H1 (cell line): Measurements from ENCODE around the gene CDKN3.
"Not testable (repeated sequence)": the region's sequence is repeated elsewhere in the genome, so short reads cannot be mapped to it uniquely, and the experiment has no call there.

Experiments used
- BACH1 ChIP-seq: IDR thresholded peaks from 2 replicates; pipeline ENCODE4 v1.6.1; 2012; ENCODE audit warnings: low read length, improper control_type of control experiment
- CTCF ChIP-seq, 3 experiments: IDR thresholded peaks; 1 replicate in 2 of 3; 2 replicates in 1 of 3; pipeline versions ENCODE4 v1.5.1 to v1.6.1; 2011; ENCODE audit warnings: low read length in 3 of 3, mild to moderate bottlenecking in 3 of 3, inconsistent platforms in 2 of 3, low read depth in 1 of 3, moderate library complexity in 1 of 3; ENCODE audit not compliant: insufficient read depth in 1 of 3; ENCODE audit errors: control extremely low read depth in 1 of 3
- POLR2A ChIP-seq, 2 experiments: IDR thresholded peaks; 1 replicate in 1 of 2; 2 replicates in 1 of 2; pipeline ENCODE4 v1.6.1; 2011; ENCODE audit warnings: low read depth in 2 of 2, low read length in 2 of 2, mild to moderate bottlenecking in 2 of 2; ENCODE audit errors: control extremely low read depth in 1 of 2
- RNF2 ChIP-seq: fragments of 200-900, 300-1000 bp; sonication (generic); IDR thresholded peaks from 2 replicates; pipeline ENCODE4 v1.7.1; 2016; ENCODE audit warnings: borderline replicate concordance, low read depth, mild to moderate bottlenecking, antibody characterized with exemption, low read length; ENCODE audit not compliant: poor library complexity, severe bottlenecking; ENCODE audit errors: missing control alignments

- not testable (repeated sequence) for TF ChIP-seq CTCF (IDR thresholded peaks at IDR 0.05; ENCODE audit: control extremely low read depth in 1 of 3, insufficient read depth in 1 of 3, low read depth in 1 of 3, low read length in 3 of 3); POLR2A (IDR thresholded peaks at IDR 0.05; ENCODE audit: control extremely low read depth in 1 of 2, low read depth in 2 of 2, low read length in 2 of 2); BACH1; RNF2
These were observed 16.2 kb upstream of the CDKN3 start for GRCh38 chr14:54380558-54380957.
